B cell (primary cell): Measurements from ENCODE around the gene HIRA.

Experiments used
- CTCF ChIP-seq: fragments of 200-600 bp; IDR thresholded peaks from one replicate; pipeline ENCODE4 v1.8.0; 2022; ENCODE audit warnings: antibody characterized with exemption, mild to moderate bottlenecking
- EZH2 ChIP-seq: IDR thresholded peaks from 2 replicates; pipeline ENCODE4 v1.6.1; 2012; ENCODE audit warnings: borderline replicate concordance, low read depth, mild to moderate bottlenecking, moderate library complexity, low read length; ENCODE audit not compliant: insufficient read depth, poor library complexity, severe bottlenecking

- TF ChIP-seq CTCF (no peak), EZH2 (no peak)
Observed at GRCh38 chr22:19285831-19286230, 145.7 kb downstream of the HIRA start.
